GM19463 (cell line): ENCODE results near the gene KATNIP.
A peak's percentile ranks its signal among the peaks of the same experiment; 100 is the strongest.

ENCODE experiments used
- ATAC-seq: cut with Tn5 transposase; IDR thresholded peaks from one replicate; pipeline ENCODE4 v1.9.1; 2021; ENCODE audit warnings: mild to moderate bottlenecking, moderate library complexity; ENCODE audit not compliant: unreplicated experiment

KATNIP gene

GRCh38 chr16:27549746-27550581 is at the start of gene KATNIP, which contains the start of gene GTF3C1:
TSS of gene KATNIP (plus strand) at chr16:27550144. CDS start at chr16:27550171, 27 bp downstream.
TSS of gene GTF3C1 (minus strand) at chr16:27549913. CDS start at chr16:27549890, 23 bp downstream.
- peak; percentile 96 for ATAC-seq

GRCh38 chr16:27500801-27501200 is 49.1 kb upstream of the KATNIP start:
- ATAC-seq: no peak

GRCh38 chr16:27503662-27504061 is 46.3 kb upstream of the KATNIP start:
- ATAC-seq: no peak

- ATAC-seq: no peak
These were observed 44.4 kb upstream of the KATNIP start for GRCh38 chr16:27505297-27506236.

- no peak for ATAC-seq
These were observed 43.2 kb upstream of the KATNIP start for GRCh38 chr16:27506771-27507170.

- no peak for ATAC-seq
These were observed 41.5 kb upstream of the KATNIP start for GRCh38 chr16:27508476-27508875.

GRCh38 chr16:27511657-27512448 is 38.1 kb upstream of the KATNIP start:
- ATAC-seq: no peak

- no peak for ATAC-seq
These were observed 35.1 kb upstream of the KATNIP start for GRCh38 chr16:27514806-27515205.

- ATAC-seq: no peak
These were observed 34.0 kb upstream of the KATNIP start for GRCh38 chr16:27515874-27516353.

- ATAC-seq: no peak
These were observed 33.6 kb upstream of the KATNIP start for GRCh38 chr16:27516365-27516764.

GRCh38 chr16:27517664-27518063 is 32.3 kb upstream of the KATNIP start:
- no peak for ATAC-seq

GRCh38 chr16:27518226-27518625 is 31.7 kb upstream of the KATNIP start:
- no peak for ATAC-seq

- ATAC-seq: no peak
These were observed 28.8 kb upstream of the KATNIP start for GRCh38 chr16:27520982-27521673.

GRCh38 chr16:27522173-27522707 is 27.7 kb upstream of the KATNIP start:
- no peak for ATAC-seq

GRCh38 chr16:27526180-27526579 is 23.8 kb upstream of the KATNIP start:
- ATAC-seq: no peak

GRCh38 chr16:27528294-27528693 is 21.6 kb upstream of the KATNIP start:
- ATAC-seq: no peak

GRCh38 chr16:27529962-27530361 is 20.0 kb upstream of the KATNIP start:
- no peak for ATAC-seq

- ATAC-seq: no peak
These were observed 18.8 kb upstream of the KATNIP start for GRCh38 chr16:27531186-27531585.
